ENCODE data around the gene CHN2. TPM values are rescaled to one million over a fixed set of nuclear protein-coding genes. Genes with fewer than 3 reads are reported as not detected.

The CHN2 gene
- total RNA-seq, 1 experiment from 2014 or later: 0.15 TPM

DNA sequence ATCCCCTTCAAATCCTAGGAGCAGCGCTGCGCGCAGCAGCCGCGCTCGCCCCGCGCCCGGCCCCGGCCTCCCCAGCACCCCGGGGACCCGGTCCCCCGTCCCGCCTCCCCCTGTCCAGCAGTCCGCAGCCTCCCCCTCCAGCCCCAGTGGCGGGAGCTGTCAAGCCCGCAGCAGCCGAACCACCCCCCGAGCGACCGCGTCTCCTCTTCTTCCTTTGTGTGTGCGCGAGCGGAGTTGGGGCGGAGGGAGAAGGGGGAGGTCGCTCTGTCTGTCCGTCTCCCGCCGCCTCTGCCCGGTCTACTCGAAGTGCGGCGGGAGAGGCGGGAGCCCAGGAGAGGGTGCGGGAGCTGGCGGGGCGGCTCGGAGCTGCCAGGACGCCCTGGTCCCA lies 375 bp upstream of the CHN2 start:
- H3K27ac ChIP-seq (ENCODE audit: low read length): no peak overlapping the region
- in situ Hi-C loops (cut with HindIII; ENCODE audit: low pct_unique_long_range_greater_than_20kb, low sequenced_read_pairs): no loop called here
- peak overlapping the region; percentile 43 to 48 for H3K4me3 ChIP-seq (ENCODE audit: low read depth in 2 of 2, low read length in 2 of 2)
- ChIA-PET CTCF (no interaction called here), POLR2A (no interaction called here)
- TF ChIP-seq, protein P1, sequence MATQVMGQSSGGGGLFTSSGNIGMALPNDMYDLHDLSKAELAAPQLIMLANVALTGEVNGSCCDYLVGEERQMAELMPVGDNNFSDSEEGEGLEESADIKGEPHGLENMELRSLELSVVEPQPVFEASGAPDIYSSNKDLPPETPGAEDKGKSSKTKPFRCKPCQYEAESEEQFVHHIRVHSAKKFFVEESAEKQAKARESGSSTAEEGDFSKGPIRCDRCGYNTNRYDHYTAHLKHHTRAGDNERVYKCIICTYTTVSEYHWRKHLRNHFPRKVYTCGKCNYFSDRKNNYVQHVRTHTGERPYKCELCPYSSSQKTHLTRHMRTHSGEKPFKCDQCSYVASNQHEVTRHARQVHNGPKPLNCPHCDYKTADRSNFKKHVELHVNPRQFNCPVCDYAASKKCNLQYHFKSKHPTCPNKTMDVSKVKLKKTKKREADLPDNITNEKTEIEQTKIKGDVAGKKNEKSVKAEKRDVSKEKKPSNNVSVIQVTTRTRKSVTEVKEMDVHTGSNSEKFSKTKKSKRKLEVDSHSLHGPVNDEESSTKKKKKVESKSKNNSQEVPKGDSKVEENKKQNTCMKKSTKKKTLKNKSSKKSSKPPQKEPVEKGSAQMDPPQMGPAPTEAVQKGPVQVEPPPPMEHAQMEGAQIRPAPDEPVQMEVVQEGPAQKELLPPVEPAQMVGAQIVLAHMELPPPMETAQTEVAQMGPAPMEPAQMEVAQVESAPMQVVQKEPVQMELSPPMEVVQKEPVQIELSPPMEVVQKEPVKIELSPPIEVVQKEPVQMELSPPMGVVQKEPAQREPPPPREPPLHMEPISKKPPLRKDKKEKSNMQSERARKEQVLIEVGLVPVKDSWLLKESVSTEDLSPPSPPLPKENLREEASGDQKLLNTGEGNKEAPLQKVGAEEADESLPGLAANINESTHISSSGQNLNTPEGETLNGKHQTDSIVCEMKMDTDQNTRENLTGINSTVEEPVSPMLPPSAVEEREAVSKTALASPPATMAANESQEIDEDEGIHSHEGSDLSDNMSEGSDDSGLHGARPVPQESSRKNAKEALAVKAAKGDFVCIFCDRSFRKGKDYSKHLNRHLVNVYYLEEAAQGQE (IDR thresholded peaks at IDR 0.05; ENCODE audit: insufficient read depth in 1 of 2, low read depth in 2 of 2, low read length in 1 of 2): no peak
- no peak for TF ChIP-seq POLR2AphosphoS5 (IDR thresholded peaks at IDR 0.05; ENCODE audit: low read depth, low read length)
- no peak for TF ChIP-seq TCF7L2 (IDR thresholded peaks at IDR 0.05; ENCODE audit: low read depth, low read length)
- TF ChIP-seq, protein P2, sequence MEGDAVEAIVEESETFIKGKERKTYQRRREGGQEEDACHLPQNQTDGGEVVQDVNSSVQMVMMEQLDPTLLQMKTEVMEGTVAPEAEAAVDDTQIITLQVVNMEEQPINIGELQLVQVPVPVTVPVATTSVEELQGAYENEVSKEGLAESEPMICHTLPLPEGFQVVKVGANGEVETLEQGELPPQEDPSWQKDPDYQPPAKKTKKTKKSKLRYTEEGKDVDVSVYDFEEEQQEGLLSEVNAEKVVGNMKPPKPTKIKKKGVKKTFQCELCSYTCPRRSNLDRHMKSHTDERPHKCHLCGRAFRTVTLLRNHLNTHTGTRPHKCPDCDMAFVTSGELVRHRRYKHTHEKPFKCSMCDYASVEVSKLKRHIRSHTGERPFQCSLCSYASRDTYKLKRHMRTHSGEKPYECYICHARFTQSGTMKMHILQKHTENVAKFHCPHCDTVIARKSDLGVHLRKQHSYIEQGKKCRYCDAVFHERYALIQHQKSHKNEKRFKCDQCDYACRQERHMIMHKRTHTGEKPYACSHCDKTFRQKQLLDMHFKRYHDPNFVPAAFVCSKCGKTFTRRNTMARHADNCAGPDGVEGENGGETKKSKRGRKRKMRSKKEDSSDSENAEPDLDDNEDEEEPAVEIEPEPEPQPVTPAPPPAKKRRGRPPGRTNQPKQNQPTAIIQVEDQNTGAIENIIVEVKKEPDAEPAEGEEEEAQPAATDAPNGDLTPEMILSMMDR (IDR thresholded peaks at IDR 0.05): no peak
- no peak for TF ChIP-seq SIN3A (IDR thresholded peaks at IDR 0.05; ENCODE audit: borderline replicate concordance, insufficient read depth, low read depth, low read length)
- no peaks in the 10 kb centered on the region for H3K9me3 ChIP-seq (ENCODE audit: control insufficient read depth, insufficient read depth, low read depth, low read length)
- DNase-seq (ENCODE audit: low read depth, low spot score): no peak
- BruUV-seq (replicated peaks): no TSS peak
- ATAC-seq: peak; percentile 52
- H3K4me1 ChIP-seq (ENCODE audit: control insufficient read depth, insufficient read depth, low read length): no peaks in the 10 kb centered on the region
- intact Hi-C loops (cut with micrococcal nuclease; ENCODE audit: unreplicated experiment): no loop called here
- peaks cover 67% of the 10 kb centered on the region for H3K27me3 ChIP-seq (ENCODE audit: control insufficient read depth, insufficient read depth, low read length)
- H3K36me3 ChIP-seq (ENCODE audit: control insufficient read depth, insufficient read depth, low read length): no peaks in the 10 kb centered on the region

DNA sequence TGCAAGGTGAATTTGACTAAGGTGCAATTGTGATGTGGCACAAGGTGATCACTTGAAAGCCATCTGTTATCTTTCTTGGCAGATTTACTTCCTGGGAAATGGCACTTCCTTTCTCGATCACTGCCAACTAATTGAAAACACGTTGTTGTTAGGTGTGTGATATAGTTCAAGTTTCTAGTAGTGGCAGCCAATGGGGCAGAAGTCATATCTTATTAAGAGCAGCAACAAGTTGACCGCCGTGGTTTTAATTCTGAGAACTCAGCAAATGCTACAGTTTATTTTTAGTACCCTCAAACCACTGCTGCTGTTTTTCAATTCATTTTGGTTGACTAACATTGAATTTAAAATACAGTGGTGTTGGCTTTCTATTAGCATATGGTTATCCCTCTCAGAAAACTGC lies 1.6 kb downstream of the CHN2 start:
- no peaks in the 10 kb centered on the region for H3K9me3 ChIP-seq (ENCODE audit: control insufficient read depth, insufficient read depth, low read depth, low read length)
- in situ Hi-C loops (cut with HindIII; ENCODE audit: low pct_unique_long_range_greater_than_20kb, low sequenced_read_pairs) (no loop called here), intact Hi-C loops (cut with micrococcal nuclease; ENCODE audit: unreplicated experiment) (no loop called here)
- BruUV-seq (replicated peaks): no TSS peak
- H3K36me3 ChIP-seq (ENCODE audit: control insufficient read depth, insufficient read depth, low read length): no peaks in the 10 kb centered on the region
- ATAC-seq (no peak), DNase-seq (ENCODE audit: low read depth, low spot score) (no peak)
- no peak overlapping the region for H3K27ac ChIP-seq (ENCODE audit: low read length)
- ChIA-PET POLR2A (no interaction called here), CTCF (no interaction called here)
- no peak overlapping the region for H3K4me3 ChIP-seq (ENCODE audit: low read depth in 2 of 2, low read length in 2 of 2)
- TF ChIP-seq SIN3A (IDR thresholded peaks at IDR 0.05; ENCODE audit: borderline replicate concordance, insufficient read depth, low read depth, low read length): no peak
- TF ChIP-seq POLR2AphosphoS5 (IDR thresholded peaks at IDR 0.05; ENCODE audit: low read depth, low read length): no peak
- TF ChIP-seq, protein P2 (IDR thresholded peaks at IDR 0.05): no peak
- no peak for TF ChIP-seq TCF7L2 (IDR thresholded peaks at IDR 0.05; ENCODE audit: low read depth, low read length)
- TF ChIP-seq, protein P1 (IDR thresholded peaks at IDR 0.05; ENCODE audit: insufficient read depth in 1 of 2, low read depth in 2 of 2, low read length in 1 of 2): no peak
- H3K4me1 ChIP-seq (ENCODE audit: control insufficient read depth, insufficient read depth, low read length): no peaks in the 10 kb centered on the region
- H3K27me3 ChIP-seq (ENCODE audit: control insufficient read depth, insufficient read depth, low read length): peaks cover 63% of the 10 kb centered on the region

All from Panc1 (cell line).